Measurements from ENCODE around the gene MGA. TPM values are rescaled to one million over a fixed set of nuclear protein-coding genes. Genes with fewer than 3 reads are reported as not detected.

The MGA gene
- total RNA-seq, 1 experiment from 2014 or later, result 23.4 TPM

Small RNA genes lying within 50 kb of the gene (small RNA-seq; reads per million reads assigned to genes)
- 0 reads per million in 2 experiments for gene MIR626

Other genes starting within 250 kb of the MGA start
- 17.7 and 21.6 TPM in 2 replicates for gene RTF1, start 243.3 kb upstream of the MGA start, total RNA-seq (2014; rRNA removed; shearing (Covaris generic))
- 1.4 and 1.6 TPM in 2 replicates for gene ITPKA, start 166.5 kb upstream of the MGA start, total RNA-seq (2014; rRNA removed; shearing (Covaris generic))
- gene LTK, start 146.6 kb upstream of the MGA start, total RNA-seq (2014; rRNA removed; shearing (Covaris generic)), result 0.02 TPM in 1 of 2 replicates, not detected in the other
- 27.0 and 28.7 TPM in 2 replicates for gene RPAP1, start 116.1 kb upstream of the MGA start, total RNA-seq (2014; rRNA removed; shearing (Covaris generic))
- 7.9 and 10.6 TPM in 2 replicates for gene TYRO3, start 101.2 kb upstream of the MGA start, total RNA-seq (2014; rRNA removed; shearing (Covaris generic))
- gene MAPKBP1, start 114.1 kb downstream of the MGA start, total RNA-seq (2014; rRNA removed; shearing (Covaris generic)), result 8.2 and 9.0 TPM in 2 replicates
- gene JMJD7, start 167.7 kb downstream of the MGA start, total RNA-seq (2014; rRNA removed; shearing (Covaris generic)), result 3.1 TPM in 2 replicates
- 1.7 and 4.0 TPM in 2 replicates for gene PLA2G4B, start 178.4 kb downstream of the MGA start, total RNA-seq (2014; rRNA removed; shearing (Covaris generic))
- gene SPTBN5, start 233.6 kb downstream of the MGA start, total RNA-seq (2014; rRNA removed; shearing (Covaris generic)), result 0.06 and 0.10 TPM in 2 replicates

Measured in NCI-H460 (cell line).